H1 (cell line): ENCODE results near the gene FAR2. TPM values are rescaled to one million over a fixed set of nuclear protein-coding genes. Genes with fewer than 3 reads are reported as not detected.

Source experiments
- CTCF ChIA-PET: fragments of 300-600 bp; sonication (Branson Sonifier 250); formaldehyde crosslinking; loops from one replicate; lab custom pipeline; 2021; ENCODE audit not compliant: partially characterized antibody; lab: Charles Lee
- POLR2A ChIA-PET: fragments of 300-600 bp; sonication (Branson Sonifier 250); formaldehyde crosslinking; loops from one replicate; lab custom pipeline; 2021; ENCODE audit warnings: inconsistent platforms; ENCODE audit not compliant: partially characterized antibody; lab: Charles Lee
- DNase-seq, 2 experiments: peaks; one replicate each; pipeline versions ENCODE4 v3.0.0 to v3.0.0-alpha.2; 2010 to 2022; ENCODE audit warnings: low spot score in 2 of 2, low read depth in 1 of 2, mixed read lengths in 1 of 2
- FAIRE-seq: peaks from 2 replicates; lab custom pipeline; 2011; peaks lifted over from hg19 to GRCh38; lab: Jason Lieb, UNC
- H2AFZ ChIP-seq: 2 replicates; pipeline ENCODE4 v1.8.1; 2012; ENCODE audit warnings: low read length, inconsistent platforms
- H2AK5ac ChIP-seq: 2 replicates; pipeline ENCODE4 v1.6.1; 2013; ENCODE audit warnings: low read depth, low read length
- H2BK120ac ChIP-seq: replicated peaks from 2 replicates; pipeline ENCODE3; 2013; ENCODE audit warnings: low read depth, low read length, inconsistent platforms
- H2BK12ac ChIP-seq: 2 replicates; pipeline ENCODE4 v1.6.1; 2013; ENCODE audit warnings: low read depth, low read length
- H2BK15ac ChIP-seq: 2 replicates; pipeline ENCODE4 v1.6.1; 2013; ENCODE audit warnings: low read length
- H2BK20ac ChIP-seq: 2 replicates; pipeline ENCODE4 v1.6.1; 2013; ENCODE audit warnings: low read length
- H2BK5ac ChIP-seq: 2 replicates; pipeline ENCODE4 v1.6.1; 2013; ENCODE audit warnings: low read depth, low read length
- H3K14ac ChIP-seq: 2 replicates; pipeline ENCODE4 v1.6.1; 2013; ENCODE audit warnings: inconsistent platforms; ENCODE audit not compliant: insufficient read length
- H3K18ac ChIP-seq: 2 replicates; pipeline ENCODE4 v1.6.1; 2013; ENCODE audit warnings: low read length; ENCODE audit errors: extremely low read depth
- H3K23ac ChIP-seq: 2 replicates; pipeline ENCODE4 v1.6.1; 2013; ENCODE audit warnings: inconsistent platforms; ENCODE audit not compliant: insufficient read length
- H3K23me2 ChIP-seq: 2 replicates; pipeline ENCODE4 v1.6.1; 2013; ENCODE audit warnings: low read depth, low read length
- H3K27ac ChIP-seq: 2 replicates; pipeline ENCODE4 v1.6.1; 2011; ENCODE audit warnings: low read depth, low read length, inconsistent platforms
- H3K27me3 ChIP-seq, 4 experiments: replicated peaks in 1 of 4; 1 replicate in 1 of 4; 2 replicates in 3 of 4; pipeline versions ENCODE4 v1.6.1 to v1.8.1; 2011 to 2013; ENCODE audit warnings: low read length in 3 of 4, mild to moderate bottlenecking in 3 of 4, inconsistent platforms in 2 of 4, mixed read lengths in 2 of 4, moderate library complexity in 1 of 4; ENCODE audit not compliant: control insufficient read depth in 3 of 4, insufficient read depth in 3 of 4; ENCODE audit errors: extremely low read depth in 1 of 4
- H3K36me3 ChIP-seq, 4 experiments: 2 replicates each; pipeline versions ENCODE4 v1.6.1 to v1.8.1; 2011 to 2013; ENCODE audit warnings: mild to moderate bottlenecking in 4 of 4, low read length in 3 of 4, moderate library complexity in 2 of 4, control low read depth in 1 of 4, inconsistent platforms in 1 of 4; ENCODE audit not compliant: insufficient read depth in 4 of 4, control insufficient read depth in 2 of 4
- H3K4ac ChIP-seq: replicated peaks from 2 replicates; pipeline ENCODE3; 2013; ENCODE audit warnings: low read length, low read depth, mixed read lengths, inconsistent platforms; ENCODE audit not compliant: insufficient read length
- H3K4me1 ChIP-seq, 4 experiments: replicated peaks in 1 of 4; 1 replicate in 1 of 4; 2 replicates in 3 of 4; pipeline versions ENCODE4 v1.6.1 to v1.8.1; 2011 to 2013; ENCODE audit warnings: low read length in 3 of 4, inconsistent platforms in 2 of 4, mixed read lengths in 1 of 4; ENCODE audit not compliant: insufficient read depth in 4 of 4, control insufficient read depth in 3 of 4
- H3K4me2 ChIP-seq, 2 experiments: 2 replicates each; pipeline versions ENCODE4 v1.6.1 to v1.8.1; 2011 to 2013; ENCODE audit warnings: low read depth in 2 of 2, low read length in 2 of 2, control low read depth in 1 of 2, inconsistent platforms in 1 of 2, mild to moderate bottlenecking in 1 of 2; ENCODE audit not compliant: insufficient read depth in 1 of 2
- H3K4me3 ChIP-seq, 4 experiments: fragments of 200-600, 300-600 bp in 1 of 4; sonication (generic), shearing (Covaris generic), sonication (Bioruptor Twin) in 1 of 4; 2 replicates each; pipeline versions ENCODE4 v1.5.1 to v1.8.1; 2011 to 2016; ENCODE audit warnings: low read length in 4 of 4, low read depth in 3 of 4, control low read depth in 2 of 4, inconsistent platforms in 2 of 4, mild to moderate bottlenecking in 2 of 4, mixed read lengths in 1 of 4, moderate library complexity in 1 of 4; ENCODE audit not compliant: insufficient read depth in 2 of 4; ENCODE audit errors: extremely low read depth in 1 of 4
- H3K56ac ChIP-seq: replicated peaks from 2 replicates; pipeline ENCODE3; 2013; ENCODE audit warnings: low read depth, mild to moderate bottlenecking, mixed read lengths, low read length, inconsistent platforms; ENCODE audit not compliant: insufficient read length
- H3K79me1 ChIP-seq: 2 replicates; pipeline ENCODE4 v1.6.1; 2013; ENCODE audit warnings: low read depth, low read length, control low read depth
- H3K79me2 ChIP-seq, 2 experiments: 2 replicates each; pipeline versions ENCODE4 v1.6.1 to v1.8.1; 2012 to 2013; ENCODE audit warnings: low read length in 2 of 2, mild to moderate bottlenecking in 2 of 2, inconsistent platforms in 1 of 2; ENCODE audit not compliant: insufficient read depth in 2 of 2, control insufficient read depth in 1 of 2
- H3K9ac ChIP-seq, 4 experiments: replicated peaks in 1 of 4; 1 replicate in 1 of 4; 2 replicates in 3 of 4; pipeline versions ENCODE4 v1.6.1 to v1.8.1; 2011 to 2013; ENCODE audit warnings: low read depth in 3 of 4, low read length in 3 of 4, control low read depth in 2 of 4, mild to moderate bottlenecking in 2 of 4, moderate library complexity in 2 of 4, inconsistent platforms in 1 of 4; ENCODE audit errors: extremely low read depth in 1 of 4
- H3K9me3 ChIP-seq, 2 experiments: 2 replicates each; pipeline versions ENCODE4 v1.6.1 to v1.8.1; 2012 to 2013; ENCODE audit warnings: mild to moderate bottlenecking in 2 of 2, moderate library complexity in 2 of 2, control low read depth in 1 of 2, inconsistent platforms in 1 of 2, low read depth in 1 of 2, low read length in 1 of 2, mixed read lengths in 1 of 2; ENCODE audit not compliant: insufficient read depth in 2 of 2
- H4K20me1 ChIP-seq, 2 experiments: replicated peaks in 1 of 2; 2 replicates each; pipeline versions ENCODE3 to v1.8.1; 2011 to 2013; ENCODE audit warnings: inconsistent platforms in 2 of 2, low read length in 2 of 2, mild to moderate bottlenecking in 1 of 2; ENCODE audit not compliant: insufficient read depth in 2 of 2, control insufficient read depth in 1 of 2
- H4K5ac ChIP-seq: 2 replicates; pipeline ENCODE4 v1.6.1; 2013; ENCODE audit warnings: low read length, low read depth, mixed read lengths, inconsistent platforms; ENCODE audit not compliant: insufficient read length
- H4K8ac ChIP-seq: 2 replicates; pipeline ENCODE4 v1.8.0; 2013; ENCODE audit warnings: mild to moderate bottlenecking, moderate library complexity, low read length, inconsistent platforms; ENCODE audit not compliant: insufficient read depth; ENCODE audit errors: extremely low read depth
- H4K91ac ChIP-seq: replicated peaks from 2 replicates; pipeline ENCODE3; 2013; ENCODE audit warnings: low read length, mixed read lengths, inconsistent platforms; ENCODE audit not compliant: insufficient read length
- ASH2L ChIP-seq: fragments of 200-600, 300-600 bp; sonication (generic); IDR thresholded peaks from one replicate; pipeline ENCODE4 v1.7.1; 2017; ENCODE audit warnings: low read length
- ATF3 ChIP-seq: IDR thresholded peaks from 2 replicates; pipeline ENCODE4 v1.6.1; 2011; ENCODE audit warnings: low read depth, mild to moderate bottlenecking, low read length; ENCODE audit not compliant: insufficient read depth
- BRCA1 ChIP-seq: IDR thresholded peaks from 2 replicates; pipeline ENCODE4 v1.6.1; 2012; ENCODE audit warnings: low read depth, low read length, improper control_type of control experiment
- CEBPB ChIP-seq: IDR thresholded peaks from 2 replicates; pipeline ENCODE4 v1.6.1; 2012; ENCODE audit warnings: low read depth, low read length
- CREB1 ChIP-seq: IDR thresholded peaks from 2 replicates; pipeline ENCODE4 v1.6.1; 2012; ENCODE audit warnings: inconsistent platforms
- EP300 ChIP-seq, 2 experiments: IDR thresholded peaks; 1 replicate in 1 of 2; 2 replicates in 1 of 2; pipeline ENCODE4 v1.6.1; 2011 to 2012; ENCODE audit warnings: low read depth in 2 of 2, low read length in 2 of 2, mild to moderate bottlenecking in 2 of 2, borderline replicate concordance in 1 of 2, inconsistent platforms in 1 of 2, moderate library complexity in 1 of 2
- EZH2 ChIP-seq: fragments of 200-600 bp; sonication (generic); IDR thresholded peaks from 2 replicates; pipeline ENCODE4 v1.7.1; 2012; ENCODE audit warnings: low read depth, mild to moderate bottlenecking, moderate library complexity, low read length, inconsistent platforms; ENCODE audit not compliant: severe bottlenecking
- MAX ChIP-seq: IDR thresholded peaks from 2 replicates; pipeline ENCODE4 v1.6.1; 2012; ENCODE audit warnings: inconsistent platforms
- RNF2 ChIP-seq: fragments of 200-900, 300-1000 bp; sonication (generic); IDR thresholded peaks from 2 replicates; pipeline ENCODE4 v1.7.1; 2016; ENCODE audit warnings: borderline replicate concordance, low read depth, mild to moderate bottlenecking, antibody characterized with exemption, low read length; ENCODE audit not compliant: poor library complexity, severe bottlenecking; ENCODE audit errors: missing control alignments
- SIX5 ChIP-seq: IDR thresholded peaks from 2 replicates; pipeline ENCODE4 v1.6.1; 2011; ENCODE audit warnings: mild to moderate bottlenecking, low read depth, low read length
- SP4 ChIP-seq: IDR thresholded peaks from 2 replicates; pipeline ENCODE4 v1.6.1; 2012; ENCODE audit warnings: low read length, inconsistent platforms
- WGBS, 2 experiments: shearing (Covaris generic) in 1 of 2; methylation state at CpG; one replicate each; pipeline versions ENCODE4 v1.1.6 to v1.1.7; 2013 to 2015; ENCODE audit warnings: low lambda C conversion rate in 2 of 2, mixed read lengths in 2 of 2, inconsistent platforms in 1 of 2, low coverage in 1 of 2, missing lambda C conversion rate in 1 of 2; ENCODE audit not compliant: insufficient replicate concordance in 2 of 2, insufficient coverage in 1 of 2, insufficient read length in 1 of 2; ENCODE audit errors: extremely low coverage in 1 of 2, missing lambda C conversion rate in 1 of 2; 5-methylcytosine and 5-hydroxymethylcytosine counted together
- polyA plus RNA-seq, 7 experiments: library from polyadenylated mRNA; depleted of rRNA in 3 of 7; stranded (reverse) in 5 of 7; unstranded in 2 of 7; fragments of >200 nt in 5 of 7; fragments of 200-250 nt in 2 of 7; gene quantifications; 1 replicate in 5 of 7; 2 replicates in 1 of 7; 4 replicates in 1 of 7; pipeline versions ENCODE4 v1.2.1 to v1.2.3, GENCODE V29; 2011 to 2013; ENCODE audit warnings: missing spikeins in 2 of 7, mixed read lengths in 2 of 7
- total RNA-seq: library from RNA; stranded (reverse); fragmentation: NEBNext Ultra II Directional; extraction: Animal tissue kit (Norgen Biotek cat#: 25700); gene quantifications from 2 replicates; pipeline ENCODE4 v1.2.1, GENCODE V29; 2021

FAR2 gene
- total and polyA plus RNA-seq, 2 of the 8 experiments (the other 6 are each of a cell fraction or from before 2014, with no cell fraction given) = 24.0 to 24.1 TPM

- Histone ChIP-seq H2BK20ac (no peak overlapping the region; the same call in 1 of the 2 replicates), H3K36me3 (no peaks in the 10 kb centered on the region), H2AK5ac (no peak overlapping the region), H4K91ac (no peak overlapping the region), H2AFZ (no peak overlapping the region), H4K5ac (no peak overlapping the region), H3K27me3 (peaks cover 0 to 2% (median 0%) of the 10 kb centered on the region in 4 experiments; a peak in 2 of 7 replicates), H3K27ac (no peak overlapping the region), H3K18ac (0 out of 2 replicates have a peak overlapping the region, but pooled peaks have one; percentile 21), H2BK15ac (peak overlapping the region; percentile 40; the same call in 1 of the 2 replicates), H3K9me3 (peaks cover 0 to 3% of the 10 kb centered on the region in 2 experiments; a peak in 2 of 4 replicates), H3K4me2 (peak overlapping the region in 1 of 2 experiments; percentile 32; a peak in 1 of 4 replicates), H3K4me3 (no peak overlapping the region; a peak in 2 of 8 replicates), H3K79me1 (no peaks in the 10 kb centered on the region), H3K4ac (no peak overlapping the region), H3K56ac (no peak overlapping the region), H4K8ac (no peak overlapping the region), H2BK12ac (peak overlapping the region; percentile 92; the same call in 1 of the 2 replicates), H3K9ac (no peak overlapping the region), H3K4me1 (peaks cover 7 to 18% (median 12%) of the 10 kb centered on the region in 4 experiments), H2BK120ac (no peak overlapping the region), H3K79me2 (peaks cover 0 to 6% of the 10 kb centered on the region in 2 experiments; a peak in 1 of 4 replicates), H2BK5ac (no peak overlapping the region; the same call in 1 of the 2 replicates), H3K14ac (no peak overlapping the region), H3K23me2 (peaks cover 18% of the 10 kb centered on the region), H4K20me1 (no peaks in the 10 kb centered on the region), H3K23ac (no peak overlapping the region)
- ChIA-PET CTCF (no interaction called here), POLR2A (interaction anchor here (1.4 kb wide), 1 partner anchor 11 kb away, joined by 4 read pairs; no protein-coding TSS in a partner anchor)
- FAIRE-seq (peak; percentile 42), DNase-seq (no peak)
- 71% methylated on average over 13 of the region's 14 CpGs; no CpG with 5 or more reads in 1 of the 2 experiments for WGBS, 2 experiments
- TF ChIP-seq EP300 (IDR thresholded peaks at IDR 0.05; ENCODE audit: borderline replicate concordance in 1 of 2, low read depth in 2 of 2, low read length in 2 of 2) (no peak), ASH2L (peak; percentile 25), CREB1 (no peak), BRCA1 (no peak), RNF2 (no peak), SP4 (no peak), SIX5 (no peak), CEBPB (no peak), EZH2 (no peak), MAX (peak; percentile 74), ATF3 (no peak)
These were observed 3.5 kb upstream of the FAR2 start for GRCh38 chr12:29145372-29146170.
